ENCODE measurements around the gene CRISP3. TPM values are rescaled to one million over a fixed set of nuclear protein-coding genes. Genes with fewer than 3 reads are reported as not detected.
"Not testable (repeated sequence)": the region's sequence is repeated elsewhere in the genome, so short reads cannot be mapped to it uniquely, and the experiment has no call there.

CRISP3 gene
- polyA plus RNA-seq (ENCODE audit: insufficient read length in 12 of 12) = 1 to 10 TPM in 1 of 12 donors, under 1 TPM in 7, not detected in 4; 0.08 to 1.1 (median 0.22) TPM
- long read RNA-seq, donor 1 = 0 reads
- long read RNA-seq, donor 2 = 0 reads
- long read RNA-seq, donor 3 = 0 reads
- long read RNA-seq, donor 4 = 0 reads
- long read RNA-seq, donor 5 = 0 reads
- long read RNA-seq, donor 6 = 0 reads
- long read RNA-seq, donor 7 = 0 reads
- long read RNA-seq, donor 8 = 0 reads
- long read RNA-seq, donor 9 = 0 reads
- long read RNA-seq, donor 10 = 0 reads
- long read RNA-seq, donor 11 = 0 reads

- DNase-seq = no peak
These were observed at the start of gene CRISP3 for GRCh38 chr6:49744259-49744658. Gene CRISP3, minus strand, starts transcription at chr6:49744388. Its CDS starts 21 bp downstream, at chr6:49744367.

DNA sequence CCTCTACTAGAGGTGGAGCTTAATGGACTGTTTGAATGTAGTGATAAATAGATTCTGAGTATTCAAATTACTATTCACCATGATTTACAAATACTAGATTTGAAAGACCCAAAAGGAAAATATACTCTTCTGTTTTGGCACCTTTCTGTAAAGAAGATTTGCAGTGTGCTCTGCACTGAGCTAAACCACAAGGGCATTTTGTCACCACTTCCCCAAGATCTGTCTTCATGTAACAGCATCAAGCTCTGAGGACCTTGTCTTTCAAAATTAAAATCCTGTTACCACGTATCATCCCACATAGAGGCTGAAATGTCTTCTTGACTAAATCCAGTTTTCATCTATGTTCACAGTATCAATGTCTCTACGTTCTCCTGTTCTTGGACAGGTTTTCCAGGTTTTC lies 46.2 kb upstream of the CRISP3 start:
- DNase-seq = no peak

- no peak for DNase-seq
These were observed 43.0 kb upstream of the CRISP3 start, which contains the start of gene PGK2 for GRCh38 chr6:49787176-49787575. Gene PGK2, minus strand, starts transcription at chr6:49787285. Its CDS starts 98 bp downstream, at chr6:49787187.

DNA sequence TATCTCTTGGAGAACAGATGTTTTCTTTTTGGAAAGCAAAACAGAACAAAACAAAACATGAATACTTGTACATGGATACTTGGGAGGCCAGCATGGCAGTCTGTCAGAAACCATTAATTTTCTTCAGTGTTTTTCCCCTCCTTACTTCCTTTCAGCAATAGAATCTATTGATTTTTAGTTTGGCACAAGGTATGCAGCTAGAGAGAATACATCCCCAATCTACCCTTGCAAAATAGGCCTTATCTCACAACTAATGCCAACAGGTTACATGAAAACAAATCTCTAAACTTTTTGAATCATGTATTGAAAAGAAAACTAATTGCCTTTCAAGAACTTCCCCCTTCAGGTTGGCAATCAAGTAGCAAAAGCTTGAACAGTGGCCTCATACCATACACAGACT lies 40.1 kb upstream of the CRISP3 start:
- DNase-seq = no peak

- DNase-seq = no peak
These were observed 38.5 kb upstream of the CRISP3 start for GRCh38 chr6:49782725-49783124.

- no peak for DNase-seq
These were observed 38.1 kb upstream of the CRISP3 start for GRCh38 chr6:49782293-49782692.

DNA sequence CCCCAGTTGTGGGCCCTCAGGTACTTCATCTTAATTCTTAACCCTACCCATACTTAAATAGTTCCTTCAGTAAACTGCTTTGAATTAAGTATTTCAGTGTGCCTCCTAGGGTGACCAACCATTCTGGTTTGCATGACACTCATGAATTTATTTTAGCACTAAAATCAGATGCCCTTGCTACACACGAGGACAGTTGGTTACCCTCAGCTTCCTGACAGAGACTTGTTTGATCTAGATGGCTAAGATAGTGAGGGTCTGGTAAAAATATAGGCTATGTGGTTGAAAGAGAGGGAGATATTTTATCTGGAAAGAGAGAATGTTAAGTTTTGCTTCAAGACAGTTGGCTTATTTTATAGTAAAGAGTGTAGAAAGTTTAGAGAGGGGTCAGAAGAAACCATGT lies 32.3 kb upstream of the CRISP3 start:
- no peak for DNase-seq

- DNase-seq = no peak
These were observed 30.9 kb upstream of the CRISP3 start for GRCh38 chr6:49775043-49775442.

- DNase-seq = no peak
These were observed 28.1 kb upstream of the CRISP3 start for GRCh38 chr6:49772285-49772684.

GRCh38 chr6:49766762-49767161 lies 22.6 kb upstream of the CRISP3 start:
- DNase-seq = no peak

GRCh38 chr6:49764571-49765236 lies 20.5 kb upstream of the CRISP3 start:
- DNase-seq = no peak

DNA sequence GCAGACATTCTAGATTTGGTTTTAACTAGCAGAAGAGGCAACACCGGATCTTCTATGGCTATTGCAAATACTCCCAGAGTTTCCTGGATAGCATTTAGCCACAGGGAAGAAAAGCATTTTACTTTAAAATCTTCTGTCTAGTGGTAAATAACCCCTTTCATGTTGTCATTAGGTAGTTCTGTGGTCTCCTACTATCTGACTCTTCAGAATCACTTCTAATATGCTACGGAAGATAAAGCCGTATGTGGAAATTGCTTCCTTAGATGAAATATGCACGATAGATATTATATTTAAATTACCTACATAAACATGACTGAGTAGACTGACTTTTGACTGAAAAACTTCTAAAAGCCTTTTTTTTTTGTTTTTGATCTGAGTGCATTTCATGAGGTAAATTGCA lies 759 bp downstream of the CRISP3 start:
- DNase-seq = no peak

- no peak for DNase-seq
These were observed 4.8 kb downstream of the CRISP3 start for GRCh38 chr6:49739423-49739822.

DNA sequence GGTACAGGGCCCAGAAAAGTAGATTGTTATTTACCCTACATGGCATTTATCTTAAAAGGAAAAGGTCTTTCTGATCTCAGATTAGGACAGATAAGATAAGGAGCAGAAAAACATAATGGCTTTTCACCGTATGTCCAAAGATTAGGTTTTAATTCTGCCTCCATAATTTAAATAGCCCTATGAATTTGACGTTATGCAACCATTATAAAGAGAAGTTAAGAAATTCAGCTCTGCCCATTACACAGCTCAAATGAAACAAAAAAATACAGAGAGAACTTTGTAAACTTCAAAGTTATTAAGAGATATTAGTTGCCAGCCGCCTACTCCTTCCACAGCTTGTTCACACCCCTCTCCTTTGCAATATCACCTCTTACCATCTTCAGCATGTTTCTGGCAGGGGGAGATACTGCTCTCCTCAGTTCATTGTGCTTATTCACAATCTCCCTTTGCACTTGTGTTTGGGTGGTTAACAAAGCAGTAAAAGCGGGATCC lies 8.1 kb downstream of the CRISP3 start:
- no peak for DNase-seq

DNA sequence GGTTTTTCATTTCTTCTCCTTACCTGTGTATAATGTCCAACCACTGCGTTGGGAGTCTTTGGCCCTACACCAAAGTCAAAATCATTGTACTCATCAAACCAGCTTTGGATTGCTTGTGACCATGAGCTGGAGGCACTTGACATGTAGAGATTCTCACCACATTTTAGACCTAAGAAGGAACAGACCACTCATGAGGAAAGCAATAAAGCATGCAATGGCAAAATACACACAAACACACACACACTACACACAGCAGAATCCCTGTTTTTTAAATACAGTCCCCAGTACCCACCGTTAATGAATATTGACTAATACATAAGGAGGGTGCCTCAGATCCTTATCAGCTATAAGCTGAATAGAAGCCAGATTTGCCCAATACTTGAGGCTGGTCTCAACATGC lies 10.5 kb downstream of the CRISP3 start:
- no peak for DNase-seq

GRCh38 chr6:49732781-49733180 lies 11.4 kb downstream of the CRISP3 start:
- no peak for DNase-seq

DNA sequence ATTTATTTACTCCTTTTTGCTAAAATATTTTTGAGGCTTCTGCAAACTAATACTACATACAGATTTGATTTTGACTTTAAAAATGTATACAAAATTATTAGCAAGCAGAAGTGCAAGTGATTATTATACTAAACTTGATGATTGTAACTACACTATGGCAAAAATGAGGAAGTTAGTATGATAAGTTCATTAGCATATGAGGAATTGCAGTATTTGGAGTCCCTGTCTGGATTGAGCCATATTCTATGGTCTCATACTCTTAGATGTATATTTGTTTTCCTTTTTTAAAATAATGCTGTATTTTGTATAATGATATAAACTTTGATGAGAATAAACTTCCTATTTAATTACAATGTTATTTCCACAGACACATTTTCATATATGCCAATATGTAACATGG lies 13.9 kb downstream of the CRISP3 start:
- no peak for DNase-seq

DNA sequence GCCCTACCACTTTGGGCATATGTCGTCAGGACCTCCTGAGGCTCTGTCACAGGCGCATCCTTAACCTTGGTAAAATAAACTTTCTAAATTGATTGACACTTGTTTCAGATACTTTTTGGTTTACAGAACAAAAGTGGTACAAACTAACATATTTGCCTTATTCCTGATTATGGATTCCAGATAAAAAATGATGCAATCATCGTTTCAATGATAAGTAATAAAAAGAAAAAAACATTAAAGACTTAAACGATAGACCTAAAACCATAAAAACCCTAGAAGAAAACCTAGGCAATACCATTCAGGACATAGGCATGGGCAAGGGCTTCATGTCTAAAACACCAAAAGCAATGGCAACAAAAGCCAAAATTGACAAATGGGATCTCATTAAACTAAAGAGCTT lies 20.3 kb downstream of the CRISP3 start:
- DNase-seq = not testable (repeated sequence)

DNA sequence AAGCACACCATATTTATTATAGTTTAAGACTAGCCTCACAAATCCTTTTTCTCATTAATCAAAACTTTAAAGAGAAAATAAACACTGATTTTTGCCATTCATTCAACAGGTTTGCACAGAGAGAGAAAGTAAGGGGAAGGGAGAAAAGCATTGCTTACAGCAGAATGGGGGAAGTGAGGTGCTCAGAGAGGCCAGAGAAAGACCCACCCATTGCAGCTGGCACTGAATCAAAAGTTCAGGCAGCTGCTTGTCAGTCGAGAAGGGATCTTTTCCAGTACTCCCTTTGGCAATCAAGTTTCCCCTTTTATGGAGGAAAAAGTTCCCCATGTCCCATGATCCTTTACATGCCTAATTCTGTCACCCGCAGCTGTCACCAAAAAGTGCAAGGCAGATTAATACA lies 22.9 kb downstream of the CRISP3 start:
- DNase-seq = no peak

GRCh38 chr6:49720372-49720771 lies 23.8 kb downstream of the CRISP3 start:
- DNase-seq = no peak

GRCh38 chr6:49713346-49713745 lies 30.8 kb downstream of the CRISP3 start, which contains the start of gene CRISP2:
Gene CRISP2, minus strand, starts transcription at chr6:49713543. Its CDS starts 4,347 bp downstream, at chr6:49709196.
- DNase-seq = no peak

DNA sequence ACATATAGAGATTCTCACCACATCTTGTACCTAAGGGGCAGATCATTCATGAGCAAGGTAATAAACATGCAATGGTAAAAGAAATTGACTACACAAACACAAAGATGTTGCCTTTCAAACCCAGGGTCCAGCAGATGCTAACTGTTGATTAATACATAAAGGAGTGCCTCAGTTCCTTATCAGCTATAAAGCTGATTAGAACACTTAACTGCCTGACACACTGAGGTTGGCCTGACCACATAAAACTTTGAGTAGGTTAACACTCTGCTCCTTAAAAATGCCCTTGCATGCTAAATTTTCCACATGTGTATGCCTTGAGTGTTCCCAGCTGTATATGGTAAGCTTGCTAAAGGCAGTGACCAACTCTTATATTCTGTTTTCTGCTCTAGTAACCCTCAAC lies 45.7 kb downstream of the CRISP3 start:
- DNase-seq = no peak

GRCh38 chr6:49693512-49693911 lies 50.7 kb downstream of the CRISP3 start:
- no peak for DNase-seq
